Gastroesophageal sphincter (tissue), 4 donors: ENCODE data around the gene DPP6. TPM values are rescaled to one million over a fixed set of nuclear protein-coding genes. Genes with fewer than 3 reads are reported as not detected.

Experiments
- ATAC-seq: fragments of 150-250 bp; one replicate; pipeline ENCODE4 v1.9.1; 2016; ENCODE audit warnings: mild to moderate bottlenecking, moderate library complexity
- H3K27ac ChIP-seq, 4 donors: fragments of 200-600 bp; sonication (generic) in 3 of 4; 1 replicate in 3 of 4; 2 replicates in 1 of 4; pipeline ENCODE4 v1.5.1; 2016 to 2019
- H3K27me3 ChIP-seq: fragments of 200-600 bp; sonication (generic); one replicate; pipeline ENCODE4 v1.5.1; 2019
- H3K36me3 ChIP-seq, 2 donors: fragments of 200-600 bp; sonication (generic); one replicate each; pipeline ENCODE4 v1.5.1; 2019; ENCODE audit warnings: control low read depth in 1 of 2
- H3K4me1 ChIP-seq, 3 donors: fragments of 200-600 bp; sonication (generic); 1 replicate in 2 of 3; 2 replicates in 1 of 3; pipeline ENCODE4 v1.5.1; 2016 to 2019; ENCODE audit warnings: control low read depth in 2 of 3
- H3K4me3 ChIP-seq, 2 donors: fragments of 200-600 bp; sonication (generic); one replicate each; pipeline ENCODE4 v1.5.1; 2019; ENCODE audit warnings: mild to moderate bottlenecking in 1 of 2, moderate library complexity in 1 of 2
- H3K9me3 ChIP-seq, 3 donors: fragments of 200-600 bp; sonication (generic); one replicate each; pipeline ENCODE4 v1.5.1; 2017 to 2019; ENCODE audit warnings: control low read depth in 2 of 3
- EP300 ChIP-seq: sonication (generic); formaldehyde crosslinking; IDR thresholded peaks from one replicate; pipeline ENCODE4 v1.6.1; 2017; ENCODE audit warnings: antibody characterized with exemption, mild to moderate bottlenecking
- POLR2A ChIP-seq, 2 donors: fragments of 450-650 bp; IDR thresholded peaks; one replicate each; pipeline ENCODE4 v1.6.1; 2017; ENCODE audit warnings: antibody characterized with exemption in 2 of 2, mild to moderate bottlenecking in 2 of 2, moderate library complexity in 1 of 2
- POLR2AphosphoS5 ChIP-seq: sonication (generic); formaldehyde crosslinking; IDR thresholded peaks from one replicate; pipeline ENCODE4 v1.6.1; 2017; ENCODE audit warnings: antibody characterized with exemption
- WGBS, 2 donors: methylation state at CpG; one replicate each; pipeline ENCODE4 v1.1.5; 2018; ENCODE audit warnings: low coverage in 1 of 2; 5-methylcytosine and 5-hydroxymethylcytosine counted together
- total RNA-seq, 4 donors: library from RNA; depleted of rRNA; stranded (reverse); fragments of >200 nt; gene quantifications; one replicate each; pipeline ENCODE4 v1.1.0, GENCODE V29; 2016
- TF ChIP-seq, protein P1 (sequence below), 4 experiments: fragments of 200-600 bp in 2 of 4; fragments of 450-650 bp in 2 of 4; sonication (generic) in 1 of 4; IDR thresholded peaks; one replicate each; pipeline ENCODE4 v1.5.1; 2017 to 2019; ENCODE audit warnings: antibody characterized with exemption in 4 of 4, mild to moderate bottlenecking in 2 of 4, moderate library complexity in 2 of 4

Gene DPP6
- total RNA-seq, 4 donors from 2014 or later = 14.3 to 40.0 (median 23.1) TPM

DNA sequence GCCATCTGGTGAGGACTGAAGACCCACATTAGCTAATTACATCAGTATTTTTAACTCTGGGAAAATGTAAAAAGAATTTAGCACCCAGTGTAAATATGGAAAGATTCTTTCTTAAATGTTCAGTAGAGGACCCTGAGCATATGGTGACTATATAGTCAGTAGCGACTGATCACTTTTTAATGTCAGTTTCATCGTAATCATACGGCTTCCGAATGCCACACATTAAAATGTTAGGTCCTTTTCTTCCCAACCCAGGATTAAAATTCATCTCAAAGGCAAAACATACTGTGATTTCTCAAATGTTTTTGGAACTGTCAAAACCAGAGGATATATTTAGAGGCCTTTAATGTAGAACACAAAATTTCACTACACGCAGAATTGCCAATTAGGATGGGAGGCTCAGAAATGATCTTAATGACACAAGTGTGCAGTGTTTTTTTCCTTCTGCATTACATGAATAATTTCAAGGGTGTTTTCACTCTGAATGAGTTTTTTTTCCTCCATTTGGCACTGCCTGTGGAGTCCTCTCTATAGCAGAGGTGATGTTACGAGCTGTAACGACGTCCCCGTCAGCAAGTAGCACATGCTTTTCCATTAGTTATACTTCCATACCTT, 568.0 kb downstream of the DPP6 start:
- ATAC-seq = no peak
- 79 to 88% methylated on average over 9 of the region's 9 CpGs for WGBS, 2 donors

DNA sequence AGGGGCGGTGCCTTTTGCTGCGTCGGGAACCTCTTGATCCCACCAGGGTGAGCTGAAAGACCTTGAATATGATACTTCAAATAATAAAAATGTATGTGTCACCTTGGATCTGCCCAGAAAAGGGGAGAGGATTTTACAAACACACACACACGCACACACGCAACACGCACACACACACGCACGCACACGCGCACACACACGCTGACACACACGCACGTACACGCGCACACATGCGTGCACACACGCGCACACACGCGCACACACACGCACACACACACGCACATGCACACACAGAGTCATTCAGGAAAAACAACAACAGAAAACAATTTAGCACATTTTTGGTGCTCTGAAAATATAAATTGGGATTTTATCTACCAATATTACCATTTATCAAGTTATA, 571.2 kb downstream of the DPP6 start:
- H3K27me3 ChIP-seq = no peaks in the 10 kb centered on the region
- 80 to 88% methylated on average over 16 to 22 of the region's 22 CpGs for WGBS, 2 donors
- no peaks in the 10 kb centered on the region for H3K36me3 ChIP-seq
- H3K27ac ChIP-seq = no peak overlapping the region
- H3K4me3 ChIP-seq = no peak overlapping the region
- H3K4me1 ChIP-seq = no peaks in the 10 kb centered on the region
- no peak for TF ChIP-seq EP300
- TF ChIP-seq POLR2A (IDR thresholded peaks at IDR 0.05) = no peak
- TF ChIP-seq, protein P1, sequence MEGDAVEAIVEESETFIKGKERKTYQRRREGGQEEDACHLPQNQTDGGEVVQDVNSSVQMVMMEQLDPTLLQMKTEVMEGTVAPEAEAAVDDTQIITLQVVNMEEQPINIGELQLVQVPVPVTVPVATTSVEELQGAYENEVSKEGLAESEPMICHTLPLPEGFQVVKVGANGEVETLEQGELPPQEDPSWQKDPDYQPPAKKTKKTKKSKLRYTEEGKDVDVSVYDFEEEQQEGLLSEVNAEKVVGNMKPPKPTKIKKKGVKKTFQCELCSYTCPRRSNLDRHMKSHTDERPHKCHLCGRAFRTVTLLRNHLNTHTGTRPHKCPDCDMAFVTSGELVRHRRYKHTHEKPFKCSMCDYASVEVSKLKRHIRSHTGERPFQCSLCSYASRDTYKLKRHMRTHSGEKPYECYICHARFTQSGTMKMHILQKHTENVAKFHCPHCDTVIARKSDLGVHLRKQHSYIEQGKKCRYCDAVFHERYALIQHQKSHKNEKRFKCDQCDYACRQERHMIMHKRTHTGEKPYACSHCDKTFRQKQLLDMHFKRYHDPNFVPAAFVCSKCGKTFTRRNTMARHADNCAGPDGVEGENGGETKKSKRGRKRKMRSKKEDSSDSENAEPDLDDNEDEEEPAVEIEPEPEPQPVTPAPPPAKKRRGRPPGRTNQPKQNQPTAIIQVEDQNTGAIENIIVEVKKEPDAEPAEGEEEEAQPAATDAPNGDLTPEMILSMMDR (IDR thresholded peaks at IDR 0.05) = no peak
- no peak for TF ChIP-seq POLR2AphosphoS5
- no peaks in the 10 kb centered on the region for H3K9me3 ChIP-seq
- no peak for ATAC-seq

More for the DNA sequence above, 568.0 kb downstream of the DPP6 start:
- Histone ChIP-seq H3K36me3 (no peaks in the 10 kb centered on the region), H3K27ac (no peak overlapping the region), H3K4me3 (no peak overlapping the region), H3K27me3 (no peaks in the 10 kb centered on the region), H3K9me3 (no peaks in the 10 kb centered on the region), H3K4me1 (no peaks in the 10 kb centered on the region)
- TF ChIP-seq, protein P1 (IDR thresholded peaks at IDR 0.05) = no peak
- no peak for TF ChIP-seq POLR2AphosphoS5
- no peak for TF ChIP-seq EP300
- no peak for TF ChIP-seq POLR2A (IDR thresholded peaks at IDR 0.05)

DNA sequence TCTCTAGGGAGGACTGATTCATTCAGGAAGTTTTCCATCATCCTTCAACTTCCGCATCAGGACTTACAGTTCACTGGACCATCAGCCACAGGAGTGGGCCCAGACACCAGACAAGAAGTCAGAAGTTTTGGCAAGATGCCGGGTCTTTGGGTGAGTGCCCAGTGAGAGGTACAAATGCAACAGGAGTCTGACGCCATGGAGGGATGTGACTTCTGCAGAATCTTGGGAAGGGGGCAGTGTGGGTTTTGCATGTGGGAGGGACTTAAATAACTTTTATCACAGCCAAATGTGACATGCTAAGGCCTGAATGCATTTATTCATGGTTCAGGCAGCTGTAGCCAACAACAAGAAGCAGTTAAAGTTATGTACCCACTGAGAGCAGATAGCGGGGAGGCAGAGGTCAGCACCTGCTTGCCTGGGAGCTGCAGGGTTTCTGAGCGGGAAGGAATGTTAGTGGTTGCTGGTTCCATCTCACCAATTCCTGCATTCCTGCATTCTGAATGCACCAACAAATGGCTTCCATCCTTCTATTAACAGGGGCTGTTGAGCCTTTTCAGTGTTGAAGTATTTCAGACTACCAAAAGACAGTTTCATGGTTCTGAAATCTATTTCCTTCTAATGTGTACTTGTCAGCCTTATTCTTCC, 575.6 kb downstream of the DPP6 start:
- Histone ChIP-seq H3K4me1 (no peaks in the 10 kb centered on the region), H3K36me3 (no peaks in the 10 kb centered on the region), H3K9me3 (no peaks in the 10 kb centered on the region), H3K4me3 (no peak overlapping the region), H3K27ac (no peak overlapping the region), H3K27me3 (no peaks in the 10 kb centered on the region)
- ATAC-seq = no peak
- TF ChIP-seq, protein P1 (IDR thresholded peaks at IDR 0.05) = no peak
- TF ChIP-seq EP300 = no peak
- no peak for TF ChIP-seq POLR2A (IDR thresholded peaks at IDR 0.05)
- no peak for TF ChIP-seq POLR2AphosphoS5
- WGBS, 2 donors = 66 to 70% methylated on average over 3 to 5 of the region's 5 CpGs

DNA sequence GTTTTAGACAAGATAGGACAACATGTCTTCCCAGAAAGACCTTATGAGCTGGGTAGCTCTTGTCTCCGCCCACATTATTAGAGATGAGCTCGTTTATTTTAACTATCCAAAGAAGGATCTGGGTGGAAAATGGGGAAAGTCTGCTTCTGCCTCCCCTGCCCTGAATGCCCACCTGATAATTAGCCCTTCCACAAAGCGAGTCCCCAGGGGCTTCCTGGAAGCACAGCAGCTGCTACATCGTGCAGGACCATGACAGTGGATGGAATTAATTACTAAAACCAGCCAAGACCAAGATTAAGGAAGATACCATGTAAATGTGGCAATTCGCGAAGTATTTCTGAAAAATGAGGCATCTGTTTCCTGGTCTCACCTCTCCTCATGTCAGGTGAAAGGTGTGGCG, 576.4 kb downstream of the DPP6 start:
- WGBS, 2 donors = 58 to 74% methylated on average over 4 to 7 of the region's 7 CpGs
- H3K36me3 ChIP-seq = no peaks in the 10 kb centered on the region
- no peak overlapping the region for H3K27ac ChIP-seq
- no peak for ATAC-seq
- no peaks in the 10 kb centered on the region for H3K27me3 ChIP-seq
- H3K9me3 ChIP-seq = no peaks in the 10 kb centered on the region
- no peaks in the 10 kb centered on the region for H3K4me1 ChIP-seq
- no peak overlapping the region for H3K4me3 ChIP-seq
- no peak for TF ChIP-seq POLR2A (IDR thresholded peaks at IDR 0.05)
- TF ChIP-seq EP300 = no peak
- TF ChIP-seq, protein P1 (IDR thresholded peaks at IDR 0.05) = no peak

DNA sequence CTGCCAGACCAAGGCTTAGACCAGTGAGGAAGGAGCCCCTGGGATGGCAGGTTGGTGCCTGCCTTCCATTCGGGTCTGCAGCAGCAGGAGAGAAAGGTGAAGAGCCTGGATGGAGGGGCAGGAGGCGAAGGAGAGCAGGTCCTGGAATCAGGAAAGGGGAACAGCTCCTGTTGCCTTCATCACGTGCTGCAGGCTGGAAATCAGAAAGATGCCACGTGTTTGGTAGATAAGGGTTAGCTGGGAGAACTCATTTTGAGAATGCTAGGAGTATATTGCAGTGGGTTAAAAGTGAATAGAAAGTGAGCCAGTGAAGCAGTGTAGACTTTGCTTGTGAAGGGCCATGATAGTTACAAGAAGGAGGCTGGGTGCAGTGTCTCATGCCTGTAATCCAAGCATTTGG, 579.0 kb downstream of the DPP6 start:
- no peak for ATAC-seq
- H3K4me3 ChIP-seq = no peak overlapping the region
- no peaks in the 10 kb centered on the region for H3K36me3 ChIP-seq
- WGBS, 2 donors = 47 to 77% methylated on average over 4 of the region's 4 CpGs
- peaks cover 0 to 8% (median 0%) of the 10 kb centered on the region in 3 donors for H3K9me3 ChIP-seq
- no peaks in the 10 kb centered on the region for H3K4me1 ChIP-seq
- TF ChIP-seq POLR2AphosphoS5 (no peak), POLR2A (IDR thresholded peaks at IDR 0.05) (no peak), EP300 (no peak)
- TF ChIP-seq, protein P1 (IDR thresholded peaks at IDR 0.05) = no peak
- no peaks in the 10 kb centered on the region for H3K27me3 ChIP-seq
- no peak overlapping the region for H3K27ac ChIP-seq
